DMS53 treated with DMSO at 0.1 percent for 48 hours (cell line): ENCODE data around the gene LDHAL6A.
A peak's percentile ranks its signal among the peaks of the same experiment; 100 is the strongest.

Experiments
- DNase-seq: peaks from one replicate; lab custom pipeline; 2025; ENCODE audit not compliant: unreplicated experiment; lab: John Stamatoyannopoulos, UW

LDHAL6A gene

GRCh38 chr11:18455686-18456372 is at the start of gene LDHAL6A:
Gene LDHAL6A (plus strand): TSS chr11:18455856. CDS start chr11:18456681, 825 bp downstream.
- DNase-seq, result no peak

GRCh38 chr11:18407400-18407799 is 48.3 kb upstream of the LDHAL6A start:
- peak; percentile 69 for DNase-seq

GRCh38 chr11:18408558-18409291 is 46.9 kb upstream of the LDHAL6A start:
- no peak for DNase-seq

- DNase-seq, result no peak
Measured at GRCh38 chr11:18416459-18416858, 39.2 kb upstream of the LDHAL6A start.

- DNase-seq, result no peak
Measured at GRCh38 chr11:18419040-18419439, 36.6 kb upstream of the LDHAL6A start.

GRCh38 chr11:18420067-18420466 is 35.6 kb upstream of the LDHAL6A start:
- no peak for DNase-seq

GRCh38 chr11:18427240-18427639 is 28.4 kb upstream of the LDHAL6A start:
- no peak for DNase-seq

GRCh38 chr11:18429332-18429731 is 26.3 kb upstream of the LDHAL6A start:
- no peak for DNase-seq

GRCh38 chr11:18438691-18439090 is 17.0 kb upstream of the LDHAL6A start:
- DNase-seq, result no peak

- no peak for DNase-seq
Measured at GRCh38 chr11:18449251-18449650, 6.4 kb upstream of the LDHAL6A start.

- DNase-seq, result no peak
Measured at GRCh38 chr11:18452927-18453326, 2.7 kb upstream of the LDHAL6A start.

GRCh38 chr11:18457450-18457849 is 1.8 kb downstream of the LDHAL6A start:
- DNase-seq, result peak; percentile 57

- DNase-seq, result no peak
Measured at GRCh38 chr11:18459634-18460033, 4.0 kb downstream of the LDHAL6A start.

- DNase-seq, result no peak
Measured at GRCh38 chr11:18461909-18462308, 6.3 kb downstream of the LDHAL6A start.

GRCh38 chr11:18463439-18463838 is 7.8 kb downstream of the LDHAL6A start:
- DNase-seq, result no peak

GRCh38 chr11:18466402-18466801 is 10.7 kb downstream of the LDHAL6A start:
- DNase-seq, result no peak

GRCh38 chr11:18468059-18468458 is 12.4 kb downstream of the LDHAL6A start:
- DNase-seq, result no peak

- DNase-seq, result no peak
Measured at GRCh38 chr11:18468961-18469360, 13.3 kb downstream of the LDHAL6A start.

GRCh38 chr11:18471995-18472394 is 16.3 kb downstream of the LDHAL6A start:
- DNase-seq, result no peak

- no peak for DNase-seq
Measured at GRCh38 chr11:18472587-18472986, 16.9 kb downstream of the LDHAL6A start.

- no peak for DNase-seq
Measured at GRCh38 chr11:18479063-18479462, 23.4 kb downstream of the LDHAL6A start.

GRCh38 chr11:18485913-18486528 is 30.4 kb downstream of the LDHAL6A start:
- no peak for DNase-seq
